Activated naive CD4-positive, alpha-beta T cell treated with anti-CD3 and anti-CD28 coated beads, Interleukin-2, amount 50 U/mL, for 72 hours (primary cell): ENCODE measurements around the gene DCTN4. TPM values are rescaled to one million over a fixed set of nuclear protein-coding genes. Genes with fewer than 3 reads are reported as not detected.
"Not testable (repeated sequence)": the region's sequence is repeated elsewhere in the genome, so short reads cannot be mapped to it uniquely, and the experiment has no call there.

Experiments used
- ATAC-seq, 2 donors: fragments of 150-1000 bp; cut with Tn5 transposase; 2 replicates each; pipeline ENCODE4 v1.10.0; 2021; ENCODE audit warnings: mild to moderate bottlenecking in 2 of 2, moderate library complexity in 2 of 2
- DNase-seq, 2 donors: peaks; one replicate each; pipeline ENCODE4 v3.0.0; 2021 to 2022; ENCODE audit warnings: low spot score in 2 of 2
- H3K27ac Mint-ChIP-seq, 2 donors: one replicate each; pipeline ENCODE4 v1.8.0; 2022; ENCODE audit warnings: mild to moderate bottlenecking in 2 of 2, mixed read lengths in 2 of 2
- H3K36me3 Mint-ChIP-seq, 2 donors: one replicate each; pipeline ENCODE4 v1.8.0; 2022; ENCODE audit warnings: mixed read lengths in 2 of 2
- H3K9me3 Mint-ChIP-seq, 2 donors: one replicate each; pipeline ENCODE4 v1.8.0; 2022; ENCODE audit warnings: mixed read lengths in 2 of 2
- total RNA-seq, 2 donors: library from RNA; stranded (reverse); gene quantifications; one replicate each; pipeline ENCODE4 v1.2.3, GENCODE V29; 2022

The DCTN4 gene
- 10 to 100 TPM; 44.0 to 56.4 TPM for total RNA-seq

DNA sequence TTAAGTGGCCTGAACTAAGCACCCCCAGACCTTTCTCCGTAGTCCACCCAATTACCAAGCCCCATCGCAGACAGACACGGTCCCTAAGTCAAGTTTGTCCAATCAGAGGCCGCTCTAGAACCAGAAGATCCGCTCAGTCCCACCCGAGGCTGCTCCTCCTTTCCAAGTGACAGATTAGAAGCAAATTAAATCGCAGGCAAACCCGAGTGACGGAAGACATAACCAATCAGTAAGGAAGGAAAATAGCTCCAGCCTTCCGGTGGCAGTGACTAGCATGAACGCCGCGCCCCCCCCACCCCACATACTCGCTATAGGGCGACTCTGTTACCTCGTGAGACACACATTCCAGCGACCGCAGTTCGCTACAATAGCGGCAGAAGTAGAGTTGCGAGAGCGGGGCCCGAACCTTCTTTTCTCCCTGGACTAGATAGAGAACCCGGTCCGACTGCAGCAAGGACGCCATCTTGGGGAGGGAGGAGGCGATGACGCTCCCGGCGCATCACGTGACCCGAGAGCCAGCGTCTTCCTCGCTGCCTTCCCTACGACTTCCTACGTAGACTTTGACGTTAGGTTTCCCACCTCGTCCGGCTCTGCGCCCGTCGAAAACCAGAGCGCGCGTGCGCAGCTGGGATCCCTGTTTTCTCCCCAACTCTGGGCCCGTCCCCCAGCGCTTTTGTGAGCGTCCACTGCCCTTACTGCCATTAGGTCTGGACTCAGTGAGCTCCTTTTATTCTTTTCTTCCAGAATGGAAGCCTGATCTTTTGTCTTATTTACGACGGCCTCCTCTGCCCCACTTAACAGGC is at the start of gene DCTN4:
Gene DCTN4 (minus strand): TSS at position 487 of the 803 bp plus-strand sequence. CDS start 24 bp downstream, at position 463.
- Mint-ChIP-seq H3K27ac (no peak within 1 kb of the TSS), H3K36me3 (peaks cover 17 to 20% of the 10 kb centered on the region in 2 donors)
- ATAC-seq, result peak; percentile 95 to 97

DNA sequence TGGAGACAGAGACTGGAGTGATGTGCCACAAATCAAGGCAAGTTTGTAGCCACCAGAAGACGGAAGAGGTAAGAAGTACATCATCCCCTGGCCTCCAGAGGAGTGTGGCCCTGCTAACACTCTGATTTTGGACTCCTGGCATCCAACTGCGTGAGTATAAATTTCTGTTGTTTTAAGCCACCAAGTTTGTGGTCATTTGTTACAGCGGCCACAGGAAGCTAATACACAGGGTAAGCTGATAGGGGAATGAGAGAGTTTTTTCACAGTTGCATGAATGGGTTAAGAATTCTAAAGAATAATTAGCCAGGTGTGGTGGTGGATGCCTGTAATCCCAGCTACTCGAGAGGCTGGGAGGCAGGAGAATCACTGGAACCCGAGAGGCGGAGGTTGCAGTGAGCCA is 45.6 kb upstream of the DCTN4 start:
- Mint-ChIP-seq H3K9me3 (peaks cover 0 to 5% of the 10 kb centered on the region in 2 donors), H3K36me3 (peaks cover 4 to 10% of the 10 kb centered on the region in 2 donors), H3K27ac (no peak overlapping the region)
- DNase-seq (no peak), ATAC-seq (no peak)

More for the DNA sequence above, at the start of gene DCTN4:
- DNase-seq, result peak; percentile 88 to 96
- no peaks in the 10 kb centered on the region for H3K9me3 Mint-ChIP-seq

DNA sequence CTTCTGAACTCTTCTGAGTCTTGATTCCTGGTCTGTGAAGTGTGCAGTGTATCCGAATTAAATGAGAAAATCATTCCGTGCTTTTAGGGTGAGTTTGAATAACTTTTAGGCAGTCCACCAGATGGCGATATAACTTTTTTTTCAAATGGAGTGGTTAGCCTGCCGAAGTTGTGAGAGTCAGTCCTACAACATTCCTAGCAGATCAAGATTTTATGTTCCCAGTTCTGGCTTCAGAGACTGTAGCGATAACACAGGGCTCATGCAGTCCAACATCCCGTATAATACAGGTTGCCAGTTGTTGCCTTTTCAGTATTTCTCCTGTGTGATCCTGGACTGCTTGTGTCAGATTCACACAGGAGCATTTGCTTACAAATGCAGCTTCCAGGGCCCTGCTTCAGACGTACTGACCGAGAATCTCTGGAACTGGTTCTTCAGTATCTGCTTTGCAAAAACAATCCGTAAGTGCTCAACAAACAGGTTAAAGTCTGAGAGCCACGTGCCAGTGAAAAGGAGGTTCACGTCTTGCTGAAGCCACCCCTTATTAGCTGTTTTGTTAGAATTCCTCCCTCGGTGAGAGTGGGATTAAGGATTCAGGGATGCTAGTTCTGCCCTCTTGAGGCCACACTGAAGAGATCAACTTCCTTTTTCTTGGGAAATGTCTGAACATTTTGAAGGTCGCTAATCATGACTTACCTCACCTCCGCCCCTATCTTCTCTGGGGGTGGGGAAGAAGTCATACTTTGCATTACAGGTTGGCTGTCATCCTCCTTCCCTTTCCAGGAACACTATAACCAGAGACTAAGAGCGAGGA is 42.5 kb upstream of the DCTN4 start:
- Mint-ChIP-seq H3K36me3 (peaks cover 4 to 23% of the 10 kb centered on the region in 2 donors), H3K27ac (no peak overlapping the region), H3K9me3 (peaks cover 0 to 5% of the 10 kb centered on the region in 2 donors)
- DNase-seq (no peak), ATAC-seq (peak; percentile 52 to 54)

DNA sequence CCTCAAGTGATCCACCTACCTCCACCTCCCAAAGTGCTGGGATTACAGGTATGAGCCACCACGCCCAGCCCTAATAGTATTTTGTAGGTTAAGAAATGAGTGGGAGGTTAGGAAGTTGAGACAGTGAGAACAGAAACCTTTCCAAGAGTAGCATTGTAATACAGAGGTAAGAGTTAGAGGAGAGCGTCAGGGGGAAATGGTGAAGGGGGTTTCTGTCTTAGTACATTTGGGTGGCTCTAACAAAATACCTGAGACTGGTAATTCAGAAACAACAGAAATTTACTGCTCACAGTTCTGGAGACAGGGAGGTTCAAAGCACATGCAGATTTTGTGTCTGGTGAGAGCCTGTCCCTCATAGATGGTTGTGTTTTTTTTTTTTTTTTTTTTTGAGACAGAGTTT is 38.6 kb upstream of the DCTN4 start:
- Mint-ChIP-seq H3K9me3 (peaks cover 0 to 13% of the 10 kb centered on the region in 2 donors), H3K27ac (peak overlapping the region in 1 of 2 donors; percentile 66)
- ATAC-seq, result peak; percentile 61 to 76

DNA sequence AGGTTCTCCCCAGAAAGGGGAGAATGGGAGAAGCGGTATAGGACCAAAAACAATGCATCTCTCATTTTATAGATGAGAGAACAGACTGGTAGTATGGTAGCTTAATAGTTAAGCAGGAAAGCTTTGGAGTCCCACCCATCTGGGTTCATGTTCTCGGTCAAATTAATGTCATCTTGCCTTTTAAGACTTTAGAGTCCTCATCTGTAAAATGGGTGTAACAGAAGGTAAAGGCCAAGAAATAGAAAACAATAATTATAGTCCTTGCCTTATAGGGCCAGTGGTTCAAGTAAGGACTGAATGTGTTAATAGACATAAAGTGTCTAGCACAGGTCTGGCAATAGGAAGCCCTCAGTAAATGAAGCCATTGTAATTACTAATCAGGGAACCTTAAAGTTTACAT is 36.1 kb upstream of the DCTN4 start:
- no peak for DNase-seq
- H3K9me3 Mint-ChIP-seq, result peaks cover 0 to 13% of the 10 kb centered on the region in 2 donors
- ATAC-seq, result no peak
- H3K27ac Mint-ChIP-seq, result no peak overlapping the region
- H3K36me3 Mint-ChIP-seq, result peaks cover 8 to 52% of the 10 kb centered on the region in 2 donors

More for the DNA sequence above, 38.6 kb upstream of the DCTN4 start:
- H3K36me3 Mint-ChIP-seq, result peaks cover 8 to 41% of the 10 kb centered on the region in 2 donors
- DNase-seq, result no peak

DNA sequence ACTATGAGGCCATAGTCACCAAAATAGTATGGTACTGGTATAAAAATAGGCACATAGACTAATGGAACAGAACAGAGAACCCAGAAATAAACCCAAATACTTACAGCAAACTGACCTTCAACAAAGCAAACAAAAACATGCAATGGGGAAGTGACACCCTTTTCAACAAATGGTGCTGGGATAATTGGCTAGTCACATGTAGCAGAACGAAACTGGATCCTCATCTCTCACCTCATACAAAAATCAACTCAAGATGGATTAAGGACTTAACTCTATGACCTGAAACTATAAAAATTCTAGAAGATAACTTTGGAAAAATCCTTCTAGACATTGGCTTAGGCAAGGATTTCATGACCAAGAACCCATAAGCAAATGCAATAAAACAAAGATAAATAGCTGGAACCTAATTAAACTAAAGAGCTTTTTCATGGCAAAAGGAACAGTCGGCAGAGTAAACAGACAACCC is 34.6 kb upstream of the DCTN4 start:
- Mint-ChIP-seq H3K9me3 (peaks cover 0 to 13% of the 10 kb centered on the region in 2 donors), H3K36me3 (peaks cover 8 to 52% of the 10 kb centered on the region in 2 donors)
- DNase-seq, H3K27ac Mint-ChIP-seq, ATAC-seq: not testable (repeated sequence)

DNA sequence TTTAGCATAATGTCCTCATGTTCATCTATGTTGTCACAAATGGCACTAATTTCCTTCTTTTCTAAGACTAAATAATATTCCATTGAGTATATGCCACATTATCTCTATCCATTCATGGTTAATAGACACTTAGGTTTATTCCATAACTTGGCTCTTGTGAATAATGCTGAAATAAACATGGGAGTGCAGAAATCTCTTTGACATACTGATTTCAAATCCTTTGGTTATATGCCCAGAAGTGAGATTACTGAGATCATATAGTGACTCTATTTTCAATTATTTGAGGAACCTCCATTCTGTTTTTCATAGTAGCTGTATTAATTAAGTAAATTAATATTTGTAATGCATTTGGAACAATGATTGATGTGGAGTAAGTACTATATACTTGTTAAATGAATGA is 32.7 kb upstream of the DCTN4 start:
- H3K9me3 Mint-ChIP-seq, result peaks cover 0 to 13% of the 10 kb centered on the region in 2 donors
- peak overlapping the region; percentile 11 to 97 for H3K27ac Mint-ChIP-seq
- no peak for DNase-seq
- H3K36me3 Mint-ChIP-seq, result peaks cover 16 to 53% of the 10 kb centered on the region in 2 donors
- no peak for ATAC-seq

DNA sequence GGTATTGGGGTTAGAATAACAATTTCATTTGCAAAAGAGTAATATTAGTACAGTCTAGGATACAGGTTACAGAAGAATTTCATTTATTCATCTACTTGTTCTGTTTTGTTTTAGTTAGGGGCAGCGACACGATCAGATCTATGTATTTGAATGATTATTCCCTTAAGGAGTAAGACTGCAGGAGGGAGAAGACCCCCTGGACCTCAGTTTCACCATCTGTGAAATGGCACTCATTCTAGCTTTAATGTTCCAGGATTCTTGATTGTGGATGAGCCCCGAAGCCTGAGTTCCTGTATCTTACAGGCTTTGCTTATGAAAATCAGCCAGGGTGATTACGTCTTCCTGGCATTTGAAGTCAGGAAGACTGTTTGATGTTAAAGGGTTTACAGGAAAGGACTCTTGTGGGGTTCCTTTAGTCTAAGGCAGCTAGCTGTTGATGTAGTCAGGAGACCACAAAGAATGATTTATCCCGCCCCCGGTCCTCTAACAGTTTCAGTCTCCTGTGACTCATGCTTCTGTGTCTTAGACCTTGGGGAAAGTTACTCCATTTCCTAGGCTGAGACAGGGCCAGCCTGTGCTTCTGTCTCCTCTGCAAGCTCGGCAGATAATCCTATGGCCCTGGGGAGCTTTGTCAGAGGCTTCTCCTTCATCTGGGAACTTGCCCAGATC is 31.3 kb upstream of the DCTN4 start:
- peak; percentile 98 to 99 for ATAC-seq
- DNase-seq, result peak; percentile 69 to 78
- Mint-ChIP-seq H3K36me3 (peaks cover 24 to 56% of the 10 kb centered on the region in 2 donors), H3K27ac (peak overlapping the region; percentile 97), H3K9me3 (peaks cover 4 to 18% of the 10 kb centered on the region in 2 donors)

DNA sequence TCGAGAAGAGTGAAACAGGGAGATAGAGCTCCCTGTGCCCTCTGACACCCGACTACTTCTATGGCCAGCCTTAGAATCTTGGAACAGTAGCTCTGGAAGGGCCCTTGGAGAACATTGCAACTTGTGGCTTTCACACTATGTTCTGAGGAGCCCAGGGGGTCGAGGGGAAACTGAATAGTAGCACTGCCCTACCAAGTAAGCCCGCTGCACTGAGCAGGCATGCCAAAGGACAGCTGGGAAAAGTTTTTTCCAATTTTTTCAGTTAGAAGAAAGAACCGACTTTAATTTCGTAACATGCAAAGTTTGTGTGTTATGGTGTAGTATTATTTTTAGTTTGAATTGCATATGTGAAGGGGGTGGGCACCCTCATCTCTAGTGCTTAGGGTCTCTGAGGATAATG is 30.6 kb upstream of the DCTN4 start:
- ATAC-seq (no peak), DNase-seq (no peak)
- peaks cover 24 to 60% of the 10 kb centered on the region in 2 donors for H3K36me3 Mint-ChIP-seq
- H3K9me3 Mint-ChIP-seq, result peaks cover 4 to 17% of the 10 kb centered on the region in 2 donors
- peak overlapping the region; percentile 97 for H3K27ac Mint-ChIP-seq

DNA sequence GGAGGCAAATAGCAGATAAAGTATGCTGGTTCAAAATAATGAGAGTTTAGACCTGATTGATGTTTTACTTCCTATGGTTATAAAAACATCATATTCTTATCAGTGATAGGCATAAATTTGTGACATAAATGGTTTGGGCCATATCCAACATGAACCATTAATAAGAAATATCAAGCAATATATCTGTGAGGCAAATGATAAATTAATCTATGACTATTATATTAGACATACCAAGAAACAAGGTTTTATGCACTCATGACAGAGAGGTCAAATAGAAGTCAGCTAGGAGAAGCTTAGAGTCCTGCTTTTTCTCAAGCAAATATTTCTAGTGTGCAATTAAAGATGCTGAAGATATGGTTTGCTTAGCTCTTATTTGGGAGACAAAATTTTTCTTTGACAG is 30.2 kb upstream of the DCTN4 start:
- H3K36me3 Mint-ChIP-seq, result peaks cover 24 to 59% of the 10 kb centered on the region in 2 donors
- peaks cover 4 to 14% of the 10 kb centered on the region in 2 donors for H3K9me3 Mint-ChIP-seq
- ATAC-seq (no peak), DNase-seq (no peak)
- H3K27ac Mint-ChIP-seq, result peak overlapping the region; percentile 97

DNA sequence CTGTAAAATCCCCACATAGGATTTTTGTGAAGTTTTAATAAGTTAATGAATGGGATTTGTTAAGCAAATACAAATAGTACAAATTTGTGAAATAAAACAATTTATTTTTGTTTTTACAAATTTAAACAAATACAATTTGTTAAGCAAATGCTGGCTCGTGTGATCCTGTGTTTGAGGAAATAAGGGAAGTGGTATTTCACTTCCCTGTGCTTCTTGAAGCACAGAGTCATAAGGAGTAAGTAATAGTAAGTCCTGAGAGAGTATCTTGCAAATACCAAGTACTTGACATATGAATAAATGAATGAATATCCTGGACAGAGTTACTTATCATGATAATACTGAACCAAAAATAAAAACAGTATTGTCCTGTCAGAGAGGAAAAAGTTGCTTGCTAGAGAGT is 28.8 kb upstream of the DCTN4 start:
- peaks cover 16 to 47% of the 10 kb centered on the region in 2 donors for H3K36me3 Mint-ChIP-seq
- H3K9me3 Mint-ChIP-seq, result peaks cover 4 to 5% of the 10 kb centered on the region in 2 donors
- DNase-seq (no peak), ATAC-seq (no peak)
- H3K27ac Mint-ChIP-seq, result peak overlapping the region; percentile 29 to 56

DNA sequence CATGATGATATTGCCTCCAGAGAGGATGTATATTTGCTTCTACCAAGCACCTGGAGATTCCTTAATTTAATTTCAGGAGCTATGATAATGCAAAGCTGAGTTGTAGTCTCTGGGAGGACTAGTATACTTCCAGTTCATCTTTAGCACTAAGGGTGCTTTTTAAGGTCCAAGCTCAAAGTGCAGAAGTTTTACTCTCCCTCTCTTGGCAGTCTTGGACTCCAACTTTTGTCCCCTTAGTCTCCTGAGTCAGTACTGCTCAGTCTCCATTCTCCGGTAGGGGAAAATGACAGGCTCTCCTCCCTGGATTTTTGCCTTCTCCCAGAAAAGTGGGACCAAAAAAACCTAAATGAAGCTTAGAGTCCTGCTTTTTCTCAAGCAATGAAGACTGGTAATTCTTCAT is 28.1 kb upstream of the DCTN4 start:
- peaks cover 18 to 46% of the 10 kb centered on the region in 2 donors for H3K36me3 Mint-ChIP-seq
- no peak for DNase-seq
- peaks cover 4 to 5% of the 10 kb centered on the region in 2 donors for H3K9me3 Mint-ChIP-seq
- no peak for ATAC-seq
- H3K27ac Mint-ChIP-seq, result peak overlapping the region; percentile 38 to 56

DNA sequence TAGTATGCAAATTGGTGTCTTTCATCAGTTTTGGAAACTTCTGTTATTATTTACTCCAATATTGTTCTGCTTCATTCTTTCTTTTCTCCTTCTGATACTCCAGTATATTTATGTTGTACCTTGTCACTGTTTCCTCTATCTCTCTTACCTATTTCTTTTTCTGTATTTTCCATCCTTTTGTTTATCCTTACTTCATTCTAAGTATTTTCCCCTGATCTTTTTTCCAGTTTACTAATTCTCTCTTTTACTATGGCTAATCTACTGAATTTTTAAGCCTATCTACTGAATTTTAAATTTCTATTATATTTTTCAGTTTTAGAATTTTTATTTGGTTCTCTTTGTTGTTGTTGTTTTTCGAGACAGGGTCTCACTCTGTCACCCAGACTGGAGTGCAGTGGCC is 27.1 kb upstream of the DCTN4 start:
- Mint-ChIP-seq H3K36me3 (peaks cover 25 to 47% of the 10 kb centered on the region in 2 donors), H3K27ac (peak overlapping the region; percentile 63 to 93), H3K9me3 (peaks cover 4 to 5% of the 10 kb centered on the region in 2 donors)
- ATAC-seq (no peak), DNase-seq (no peak)

DNA sequence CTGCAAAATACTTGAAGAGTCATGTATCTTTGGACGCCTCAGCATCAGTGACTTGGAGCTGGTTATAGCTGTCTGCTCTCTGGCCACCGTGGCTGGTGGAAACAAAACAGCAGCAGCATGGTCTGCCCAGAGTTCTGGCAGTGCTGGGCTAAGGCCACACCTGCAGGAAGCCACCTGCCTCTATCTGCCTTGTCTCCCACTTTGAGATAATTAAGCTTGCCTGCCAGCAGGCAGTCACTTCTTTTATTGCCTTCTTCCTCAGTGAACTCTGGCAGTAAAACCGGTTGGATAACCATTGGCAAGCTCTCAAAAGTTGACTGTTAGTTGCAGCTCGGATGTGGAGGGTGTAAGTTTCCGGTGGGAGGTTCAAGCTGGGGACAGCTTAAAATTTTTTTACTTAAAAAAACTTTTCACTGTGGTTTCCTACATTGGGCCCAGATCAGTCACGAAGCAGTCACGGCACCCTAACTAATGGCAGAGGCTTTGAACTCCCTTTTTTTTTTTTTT is 24.7 kb upstream of the DCTN4 start:
- ATAC-seq, result peak; percentile 62 to 88
- Mint-ChIP-seq H3K27ac (peak overlapping the region; percentile 51 to 93), H3K36me3 (peaks cover 34 to 63% of the 10 kb centered on the region in 2 donors), H3K9me3 (peaks cover 4 to 5% of the 10 kb centered on the region in 2 donors)
- DNase-seq, result peak; percentile 60 to 76

DNA sequence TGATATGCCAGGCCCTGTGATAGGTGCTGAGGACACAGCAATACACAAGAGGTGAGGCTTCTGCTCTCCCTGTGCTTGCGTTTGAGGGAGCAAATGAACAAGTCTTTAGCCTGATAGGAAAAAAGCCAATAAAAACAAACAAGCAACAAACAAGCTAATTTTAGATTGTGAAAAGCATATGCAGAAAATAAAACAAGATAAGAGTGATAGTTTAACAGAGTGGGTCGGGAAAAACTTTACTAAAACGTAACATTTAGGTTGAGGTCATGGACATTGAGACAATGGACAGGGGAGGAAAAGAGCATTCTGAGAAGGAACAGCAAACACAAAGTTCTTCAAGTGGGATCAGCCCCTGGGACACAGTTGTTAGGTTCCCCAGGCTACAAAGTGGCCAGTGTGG is 24.0 kb upstream of the DCTN4 start:
- peaks cover 34 to 63% of the 10 kb centered on the region in 2 donors for H3K36me3 Mint-ChIP-seq
- DNase-seq (no peak), ATAC-seq (no peak)
- peak overlapping the region; percentile 51 to 93 for H3K27ac Mint-ChIP-seq
- peaks cover 4 to 5% of the 10 kb centered on the region in 2 donors for H3K9me3 Mint-ChIP-seq
